MCF 10A (cell line): ENCODE measurements around the gene FAIM2. TPM values are rescaled to one million over a fixed set of nuclear protein-coding genes. Genes with fewer than 3 reads are reported as not detected.

Experiments used
- BruUV-seq: library from RNA; stranded (reverse); fragments of 400-500 nt; replicated peaks from 2 replicates; lab custom pipeline; 2021; lab: Mats Ljungman, UMichigan
- CTCF ChIA-PET: fragments of 300-600 bp; sonication (Branson Sonifier 250); formaldehyde crosslinking; extraction: SDS; loops from one replicate; lab custom pipeline; 2021; ENCODE audit warnings: antibody characterized with exemption, inconsistent platforms; lab: Yijun Ruan, JAX
- POLR2A ChIA-PET: fragments of 300-600, 350-650 bp; sonication (Branson Sonifier 250); formaldehyde crosslinking; extraction: SDS; loops from one replicate; lab custom pipeline; 2020; ENCODE audit warnings: antibody characterized with exemption, inconsistent platforms; lab: Yijun Ruan, JAX
- DNase-seq: peaks from one replicate; pipeline ENCODE4 v3.0.0-alpha.2; 2018; ENCODE audit not compliant: unreplicated experiment
- H3K27ac Mint-ChIP-seq: one replicate; pipeline ENCODE4 v1.8.0; 2022; ENCODE audit warnings: mild to moderate bottlenecking, low read depth, mixed read lengths; ENCODE audit not compliant: unreplicated experiment
- H3K27me3 Mint-ChIP-seq: one replicate; pipeline ENCODE4 v1.8.0; 2022; ENCODE audit warnings: mixed read lengths; ENCODE audit not compliant: insufficient read depth, unreplicated experiment
- H3K36me3 Mint-ChIP-seq: one replicate; pipeline ENCODE4 v1.8.0; 2022; ENCODE audit warnings: mild to moderate bottlenecking, moderate library complexity, mixed read lengths; ENCODE audit not compliant: insufficient read depth, unreplicated experiment
- H3K4me1 Mint-ChIP-seq: one replicate; pipeline ENCODE4 v1.8.0; 2022; ENCODE audit warnings: mixed read lengths; ENCODE audit not compliant: insufficient read depth, unreplicated experiment
- H3K4me3 Mint-ChIP-seq: one replicate; pipeline ENCODE4 v1.8.0; 2022; ENCODE audit warnings: mild to moderate bottlenecking, moderate library complexity, mixed read lengths; ENCODE audit not compliant: unreplicated experiment
- H3K9me3 Mint-ChIP-seq: one replicate; pipeline ENCODE4 v1.8.0; 2022; ENCODE audit warnings: mixed read lengths; ENCODE audit not compliant: unreplicated experiment
- CTCF ChIP-seq: fragments of 200-600 bp; IDR thresholded peaks from one replicate; pipeline ENCODE4 v1.8.0; 2022; ENCODE audit warnings: antibody characterized with exemption, mild to moderate bottlenecking; ENCODE audit not compliant: unreplicated experiment
- intact Hi-C: fragments of 100-400 bp; cut with micrococcal nuclease; formaldehyde crosslinking; loops from 2 replicates; pipeline ENCODE4 v1.14.1; 2022
- total RNA-seq: library from RNA; stranded (reverse); gene quantifications from 2 replicates; pipeline ENCODE4 v1.2.3, GENCODE V29; 2022

FAIM2 gene
- total RNA-seq, 1 experiment from 2014 or later = not detected

- TF ChIP-seq CTCF = no peak
- POLR2A ChIA-PET = no interaction called here
- Mint-ChIP-seq H3K4me3 (no peak overlapping the region), H3K4me1 (peaks cover 7% of the 10 kb centered on the region), H3K9me3 (no peaks in the 10 kb centered on the region), H3K27me3 (no peaks in the 10 kb centered on the region), H3K36me3 (no peaks in the 10 kb centered on the region), H3K27ac (no peak overlapping the region)
- peak; percentile 16 for DNase-seq
- intact Hi-C loops = no loop called here
- BruUV-seq = no TSS peak
- CTCF ChIA-PET = no interaction called here
Observed at GRCh38 chr12:49921936-49922335, 18.2 kb upstream of the FAIM2 start.

DNA sequence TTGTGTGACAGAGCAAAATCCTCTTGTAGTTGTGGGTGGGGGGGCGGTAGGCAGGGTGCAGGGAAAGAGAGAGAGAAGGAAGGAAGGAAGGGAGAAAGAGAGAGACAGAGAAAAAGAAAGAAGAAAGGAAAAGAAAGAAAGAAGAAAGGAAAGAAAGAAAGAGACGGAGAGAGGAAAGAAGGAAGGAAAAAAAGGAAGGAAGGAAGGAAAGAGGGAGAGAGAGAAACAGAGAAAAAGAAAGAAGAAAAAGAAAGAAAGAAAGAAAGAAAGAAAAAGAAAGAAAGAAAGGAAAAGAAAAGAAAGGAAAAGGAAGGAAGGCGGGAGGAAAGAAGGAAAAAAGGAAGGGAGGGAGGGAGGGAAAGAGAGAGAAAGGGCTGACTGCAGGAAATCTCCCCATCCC lies 17.6 kb upstream of the FAIM2 start:
- ChIA-PET CTCF (no interaction called here), POLR2A (no interaction called here)
- no peak overlapping the region for H3K4me3 Mint-ChIP-seq
- DNase-seq = no peak
- peaks cover 7% of the 10 kb centered on the region for H3K4me1 Mint-ChIP-seq
- H3K36me3 Mint-ChIP-seq = no peaks in the 10 kb centered on the region
- intact Hi-C loops = no loop called here
- TF ChIP-seq CTCF = no peak
- H3K9me3 Mint-ChIP-seq = no peaks in the 10 kb centered on the region
- no TSS peak for BruUV-seq
- no peak overlapping the region for H3K27ac Mint-ChIP-seq
- no peaks in the 10 kb centered on the region for H3K27me3 Mint-ChIP-seq

DNA sequence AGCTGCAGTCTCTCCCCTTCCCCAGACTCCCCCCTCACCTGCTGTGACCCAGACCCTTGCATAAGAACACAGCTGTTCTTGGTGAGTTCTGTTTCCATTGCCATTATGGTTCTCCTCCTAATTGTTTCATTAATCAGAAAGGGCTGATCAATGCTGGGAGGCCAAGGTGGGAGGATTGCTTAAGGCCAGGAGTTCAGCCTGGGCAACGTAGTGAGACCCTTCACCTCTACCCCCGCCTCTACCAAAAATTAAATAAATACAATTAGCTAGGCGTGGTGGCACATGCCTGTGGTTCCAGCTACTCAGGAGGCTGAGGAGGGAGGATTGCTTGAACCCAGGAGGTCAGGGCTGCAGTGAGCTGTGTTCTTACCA lies 17.2 kb upstream of the FAIM2 start:
- Mint-ChIP-seq H3K27me3 (no peaks in the 10 kb centered on the region), H3K4me3 (no peak overlapping the region), H3K4me1 (peaks cover 7% of the 10 kb centered on the region), H3K9me3 (no peaks in the 10 kb centered on the region), H3K36me3 (no peaks in the 10 kb centered on the region), H3K27ac (no peak overlapping the region)
- ChIA-PET POLR2A (no interaction called here), CTCF (no interaction called here)
- TF ChIP-seq CTCF = no peak
- BruUV-seq = no TSS peak
- intact Hi-C loops = no loop called here
- DNase-seq = no peak

- TF ChIP-seq CTCF = no peak
- intact Hi-C loops = no loop called here
- no peak overlapping the region for H3K4me3 Mint-ChIP-seq
- no peaks in the 10 kb centered on the region for H3K27me3 Mint-ChIP-seq
- H3K27ac Mint-ChIP-seq = no peak overlapping the region
- DNase-seq = peak; percentile 52
- BruUV-seq = no TSS peak
- H3K9me3 Mint-ChIP-seq = no peaks in the 10 kb centered on the region
- H3K36me3 Mint-ChIP-seq = no peaks in the 10 kb centered on the region
- CTCF ChIA-PET = interaction anchor here (0.6 kb wide), 1 partner anchor 192 kb away, joined by 3 read pairs; the partner anchor contains the start of gene COX14
- POLR2A ChIA-PET = no interaction called here
- peaks cover 7% of the 10 kb centered on the region for H3K4me1 Mint-ChIP-seq
Observed at GRCh38 chr12:49920241-49920914, 16.7 kb upstream of the FAIM2 start.
